Measurements from ENCODE around the gene GYG1. TPM values are rescaled to one million over a fixed set of nuclear protein-coding genes. Genes with fewer than 3 reads are reported as not detected.

GYG1 gene
- polyA plus RNA-seq, 2 of the 4 experiments (the other 2 are of a cell fraction), result 39.6 to 59.8 TPM

DNA sequence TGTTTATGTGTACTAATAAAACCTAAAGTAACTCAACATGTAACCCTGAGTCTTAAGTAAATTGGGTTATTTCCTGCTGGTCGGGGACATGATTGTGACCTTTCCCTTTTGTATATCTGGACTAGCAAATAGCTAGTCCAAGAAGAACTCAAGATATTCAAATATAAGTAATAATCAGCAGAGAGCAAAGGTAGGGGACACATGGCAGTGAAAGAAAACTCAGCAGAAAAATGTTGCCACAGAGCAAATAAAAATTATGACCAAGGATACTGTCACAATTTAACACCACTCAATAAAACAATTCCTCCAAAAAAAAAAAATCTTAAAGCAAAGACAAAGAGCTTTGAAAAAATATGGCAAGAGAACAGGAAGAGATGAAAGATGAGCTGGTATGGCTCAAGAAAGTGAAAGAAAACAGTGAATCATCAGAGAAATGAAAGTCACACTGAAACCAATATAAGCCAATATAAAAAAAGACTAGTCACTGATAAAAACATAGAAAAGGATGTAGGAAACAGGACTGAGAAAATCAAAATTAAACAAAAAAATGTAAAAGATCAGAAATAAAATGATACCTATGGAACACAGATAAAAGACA is 51.5 kb downstream of the GYG1 start:
- WGBS (ENCODE audit: missing lambda C conversion rate), result 26% methylated on average over 1 of the region's 1 CpG
- POLR2A ChIA-PET, result interaction anchor here (0.7 kb wide), 1 partner anchor 36 kb away, joined by 3 read pairs; no protein-coding TSS in a partner anchor
- Histone ChIP-seq H3K27ac (0 out of 6 replicates have a peak overlapping the region, but pooled peaks of 1 of the 2 experiments have one; percentile 2), H3K4me1 (peaks cover 12% of the 10 kb centered on the region; the same call in 1 of the 3 replicates), H3K9me3 (no peaks in the 10 kb centered on the region), H3K4me2 (peak overlapping the region; percentile 2; the same call in 1 of the 3 replicates), H3K4me3 (no peak overlapping the region)
- no peak for FAIRE-seq
- ATAC-seq, result no peak
- no peak for TF ChIP-seq CHD2 (IDR thresholded peaks at IDR 0.05; ENCODE audit: low read length, partially characterized antibody)
- TF ChIP-seq HOXB13 (CRISPR knock-in tag; IDR thresholded peaks at IDR 0.05; ENCODE audit: low read depth), result no peak
- TF ChIP-seq JUN (IDR thresholded peaks at IDR 0.05), result no peak
- no peak for TF ChIP-seq RAD21 (conservative IDR thresholded peaks at IDR 0.05 in 1 of 2, IDR thresholded peaks at IDR 0.05 in 1 of 2)
- TF ChIP-seq FOSB (CRISPR knock-in tag; IDR thresholded peaks at IDR 0.05), result no peak
- TF ChIP-seq ZSCAN20 (CRISPR knock-in tag; IDR thresholded peaks at IDR 0.05), result no peak
- no peak for TF ChIP-seq NFE2L2 (conservative IDR thresholded peaks at IDR 0.05; ENCODE audit: low read length)
- TF ChIP-seq ZNF302 (CRISPR knock-in tag; IDR thresholded peaks at IDR 0.05), result no peak
- TF ChIP-seq NR3C1 (IDR thresholded peaks at IDR 0.05), result no peak
- no peak for TF ChIP-seq HOXA7 (CRISPR knock-in tag; IDR thresholded peaks at IDR 0.05)
- no peak for TF ChIP-seq FOXS1 (CRISPR knock-in tag; IDR thresholded peaks at IDR 0.05)
- TF ChIP-seq KDM1A (IDR thresholded peaks at IDR 0.05; ENCODE audit: low read depth), result no peak
- TF ChIP-seq, protein P1, sequence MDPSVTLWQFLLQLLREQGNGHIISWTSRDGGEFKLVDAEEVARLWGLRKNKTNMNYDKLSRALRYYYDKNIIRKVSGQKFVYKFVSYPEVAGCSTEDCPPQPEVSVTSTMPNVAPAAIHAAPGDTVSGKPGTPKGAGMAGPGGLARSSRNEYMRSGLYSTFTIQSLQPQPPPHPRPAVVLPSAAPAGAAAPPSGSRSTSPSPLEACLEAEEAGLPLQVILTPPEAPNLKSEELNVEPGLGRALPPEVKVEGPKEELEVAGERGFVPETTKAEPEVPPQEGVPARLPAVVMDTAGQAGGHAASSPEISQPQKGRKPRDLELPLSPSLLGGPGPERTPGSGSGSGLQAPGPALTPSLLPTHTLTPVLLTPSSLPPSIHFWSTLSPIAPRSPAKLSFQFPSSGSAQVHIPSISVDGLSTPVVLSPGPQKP (IDR thresholded peaks at IDR 0.05; ENCODE audit: low read depth, low read length), result no peak
- TF ChIP-seq KDM5A (IDR thresholded peaks at IDR 0.05), result no peak
- TF ChIP-seq BHLHE40 (IDR thresholded peaks at IDR 0.05; ENCODE audit: low read depth, low read length), result no peak
- TF ChIP-seq TP53 (CRISPR knock-in tag; IDR thresholded peaks at IDR 0.05), result no peak
- no peak for DNase-seq (ENCODE audit: low read depth in 1 of 2, low spot score in 1 of 2)
- CTCF ChIA-PET, result no interaction called here

DNA sequence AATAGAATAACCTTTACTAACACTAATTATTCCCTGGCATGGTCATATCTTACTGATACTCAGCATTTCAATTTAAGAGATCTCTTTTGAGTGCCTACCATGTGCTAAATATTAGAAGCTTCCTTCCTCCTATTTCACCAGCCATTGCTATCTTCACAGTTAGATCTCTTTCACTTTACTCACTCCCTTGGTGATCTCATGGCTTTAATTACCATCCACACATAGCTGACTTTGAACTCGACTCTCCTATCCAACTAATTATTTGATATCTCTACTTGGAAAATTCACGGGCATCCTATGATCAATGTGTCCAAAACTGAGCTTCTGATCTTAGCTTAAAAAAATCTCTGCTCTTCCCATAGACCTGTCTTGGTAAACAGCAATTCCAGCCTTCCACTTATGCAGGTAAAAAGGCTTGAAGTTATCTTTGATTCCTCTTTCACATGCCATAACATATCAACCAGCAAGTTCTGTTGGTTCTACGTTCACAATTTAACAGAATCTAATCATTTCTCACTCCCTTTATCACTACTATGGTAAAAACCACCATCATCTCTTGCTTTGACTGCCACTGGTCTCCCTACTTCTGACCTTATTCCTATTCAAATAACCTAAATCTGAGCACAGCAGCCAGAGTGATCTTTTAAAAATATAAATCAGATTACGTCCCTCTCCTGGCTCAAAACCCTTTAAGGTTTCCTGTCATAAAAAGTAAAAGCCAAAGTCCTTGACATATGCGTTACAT is 53.2 kb downstream of the GYG1 start:
- H3K27ac ChIP-seq, result no peak overlapping the region

More for the DNA sequence above, 53.2 kb downstream of the GYG1 start:
- peaks cover 12% of the 10 kb centered on the region; the same call in 1 of the 3 replicates for H3K4me1 ChIP-seq
- DNase-seq (ENCODE audit: low read depth in 1 of 2, low spot score in 1 of 2) (no peak), ATAC-seq (no peak; a peak in 1 of 6 replicates), FAIRE-seq (no peak)
- H3K9me3 ChIP-seq, result no peaks in the 10 kb centered on the region
- CTCF ChIA-PET, result interaction anchor here (1.3 kb wide), 1 partner anchor 586 kb away, joined by 4 read pairs; no protein-coding TSS in a partner anchor
- no peak overlapping the region for H3K4me3 ChIP-seq
- WGBS (ENCODE audit: missing lambda C conversion rate), result 90% methylated on average over 5 of the region's 5 CpGs
- POLR2A ChIA-PET, result no interaction called here
- no peak overlapping the region for H3K4me2 ChIP-seq
- no peak for TF ChIP-seq GATA3 (IDR thresholded peaks at IDR 0.05; ENCODE audit: borderline replicate concordance)
- TF ChIP-seq NFE2L2 (conservative IDR thresholded peaks at IDR 0.05; ENCODE audit: low read length), result no peak
- no peak for TF ChIP-seq RCOR1 (IDR thresholded peaks at IDR 0.05; ENCODE audit: low read depth, low read length)
- TF ChIP-seq, protein P2, sequence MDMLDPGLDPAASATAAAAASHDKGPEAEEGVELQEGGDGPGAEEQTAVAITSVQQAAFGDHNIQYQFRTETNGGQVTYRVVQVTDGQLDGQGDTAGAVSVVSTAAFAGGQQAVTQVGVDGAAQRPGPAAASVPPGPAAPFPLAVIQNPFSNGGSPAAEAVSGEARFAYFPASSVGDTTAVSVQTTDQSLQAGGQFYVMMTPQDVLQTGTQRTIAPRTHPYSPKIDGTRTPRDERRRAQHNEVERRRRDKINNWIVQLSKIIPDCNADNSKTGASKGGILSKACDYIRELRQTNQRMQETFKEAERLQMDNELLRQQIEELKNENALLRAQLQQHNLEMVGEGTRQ (IDR thresholded peaks at IDR 0.05), result no peak
- TF ChIP-seq, protein P3, sequence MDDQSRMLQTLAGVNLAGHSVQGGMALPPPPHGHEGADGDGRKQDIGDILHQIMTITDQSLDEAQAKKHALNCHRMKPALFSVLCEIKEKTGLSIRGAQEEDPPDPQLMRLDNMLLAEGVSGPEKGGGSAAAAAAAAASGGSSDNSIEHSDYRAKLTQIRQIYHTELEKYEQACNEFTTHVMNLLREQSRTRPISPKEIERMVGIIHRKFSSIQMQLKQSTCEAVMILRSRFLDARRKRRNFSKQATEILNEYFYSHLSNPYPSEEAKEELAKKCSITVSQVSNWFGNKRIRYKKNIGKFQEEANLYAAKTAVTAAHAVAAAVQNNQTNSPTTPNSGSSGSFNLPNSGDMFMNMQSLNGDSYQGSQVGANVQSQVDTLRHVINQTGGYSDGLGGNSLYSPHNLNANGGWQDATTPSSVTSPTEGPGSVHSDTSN (IDR thresholded peaks at IDR 0.05), result no peak
- no peak for TF ChIP-seq FOSB (CRISPR knock-in tag; IDR thresholded peaks at IDR 0.05)
- no peak for TF ChIP-seq RARB (CRISPR knock-in tag; IDR thresholded peaks at IDR 0.05)
- no peak for TF ChIP-seq MAZ (IDR thresholded peaks at IDR 0.05; ENCODE audit: borderline replicate concordance, low read depth, low read length)
- TF ChIP-seq, protein P4, sequence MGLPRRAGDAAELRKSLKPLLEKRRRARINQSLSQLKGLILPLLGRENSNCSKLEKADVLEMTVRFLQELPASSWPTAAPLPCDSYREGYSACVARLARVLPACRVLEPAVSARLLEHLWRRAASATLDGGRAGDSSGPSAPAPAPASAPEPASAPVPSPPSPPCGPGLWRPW (IDR thresholded peaks at IDR 0.05), result no peak
- TF ChIP-seq ZSCAN20 (CRISPR knock-in tag; IDR thresholded peaks at IDR 0.05), result no peak
- TF ChIP-seq HOXB5 (CRISPR knock-in tag; IDR thresholded peaks at IDR 0.05), result no peak
- TF ChIP-seq ZFP36 (IDR thresholded peaks at IDR 0.05; ENCODE audit: borderline replicate concordance, partially characterized antibody), result no peak
- TF ChIP-seq, protein P5, sequence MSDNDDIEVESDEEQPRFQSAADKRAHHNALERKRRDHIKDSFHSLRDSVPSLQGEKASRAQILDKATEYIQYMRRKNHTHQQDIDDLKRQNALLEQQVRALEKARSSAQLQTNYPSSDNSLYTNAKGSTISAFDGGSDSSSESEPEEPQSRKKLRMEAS (IDR thresholded peaks at IDR 0.05), result no peak
- no peak for TF ChIP-seq KDM5A (IDR thresholded peaks at IDR 0.05)
- TF ChIP-seq EHMT2 (IDR thresholded peaks at IDR 0.05; ENCODE audit: low read depth), result no peak
- no peak for TF ChIP-seq MAFK (IDR thresholded peaks at IDR 0.05; ENCODE audit: partially characterized antibody)
- TF ChIP-seq ESRRA (IDR thresholded peaks at IDR 0.05; ENCODE audit: borderline replicate concordance, low read length), result no peak
- no peak for TF ChIP-seq TFCP2L1 (CRISPR knock-in tag; IDR thresholded peaks at IDR 0.05)
- no peak for TF ChIP-seq CBX8 (IDR thresholded peaks at IDR 0.05)
